T-cell (primary cell): Measurements from ENCODE around the gene WBP1L. TPM values are rescaled to one million over a fixed set of nuclear protein-coding genes. Genes with fewer than 3 reads are reported as not detected.

Source experiments
- ATAC-seq, 4 experiments: fragments of 200-7000 bp in 3 of 4; fragments of 150-1000 bp in 1 of 4; cut with Tn5 transposase; replicated peaks in 1 of 4; 1 replicate in 3 of 4; 2 replicates in 1 of 4; pipeline ENCODE4 v1.10.0; 2021; ENCODE audit warnings: moderate library complexity in 3 of 4, mild to moderate bottlenecking in 2 of 4, moderate number of reproducible peaks in 1 of 4
- CTCF ChIA-PET, 2 donors: fragments of 300-600 bp; sonication (Branson Sonifier 250); formaldehyde crosslinking; loops; one replicate each; lab custom pipeline; 2022; ENCODE audit warnings: antibody characterized with exemption in 2 of 2; lab: Charles Lee
- POLR2A ChIA-PET, 2 donors: fragments of 300-600 bp; sonication (Branson Sonifier 250); formaldehyde crosslinking; loops; one replicate each; lab custom pipeline; 2022; ENCODE audit warnings: antibody characterized with exemption in 2 of 2; lab: Charles Lee
- DNase-seq, 35 experiments: peaks; one replicate each; pipeline versions ENCODE4 v3.0.0 to v3.0.0-alpha.2; 2013 to 2023
- H3K27ac ChIP-seq: one replicate; pipeline ENCODE4 v1.5.1; 2013; ENCODE audit warnings: low read length
- H3K27me3 ChIP-seq, 2 experiments: replicated peaks in 1 of 2; 1 replicate in 1 of 2; 2 replicates in 1 of 2; pipeline versions ENCODE4 v1.6.1 to v1.7.0; 2013; ENCODE audit warnings: low read length in 1 of 2, mixed read lengths in 1 of 2; ENCODE audit not compliant: control insufficient read depth in 2 of 2, insufficient read depth in 2 of 2; ENCODE audit errors: extremely low read depth in 1 of 2
- H3K36me3 ChIP-seq, 2 donors: 1 replicate in 1 of 2; 2 replicates in 1 of 2; pipeline versions ENCODE4 v1.6.1 to v1.7.0; 2013; ENCODE audit warnings: low read length in 1 of 2; ENCODE audit not compliant: control insufficient read depth in 2 of 2, insufficient read depth in 1 of 2; ENCODE audit errors: extremely low read depth in 1 of 2
- H3K4me1 ChIP-seq, 2 experiments: 1 replicate in 1 of 2; 2 replicates in 1 of 2; pipeline versions ENCODE4 v1.6.1 to v1.7.0; 2013; ENCODE audit warnings: low read length in 2 of 2, mixed read lengths in 1 of 2; ENCODE audit not compliant: insufficient read depth in 2 of 2, control insufficient read depth in 1 of 2; ENCODE audit errors: extremely low read depth in 1 of 2
- H3K4me3 ChIP-seq, 2 donors: 1 replicate in 1 of 2; 2 replicates in 1 of 2; pipeline versions ENCODE4 v1.5.1 to v1.7.0; 2013; ENCODE audit warnings: mild to moderate bottlenecking in 2 of 2, low read length in 1 of 2, moderate library complexity in 1 of 2; ENCODE audit not compliant: control insufficient read depth in 1 of 2; ENCODE audit errors: extremely low read depth in 1 of 2
- H3K9me3 ChIP-seq: 2 replicates; pipeline ENCODE4 v1.7.0; 2013
- H3K27ac Mint-ChIP-seq, 2 donors: one replicate each; pipeline ENCODE4 v1.8.0; 2020 to 2021; ENCODE audit warnings: mild to moderate bottlenecking in 2 of 2, mixed read lengths in 2 of 2
- H3K27me3 Mint-ChIP-seq, 2 donors: one replicate each; pipeline ENCODE4 v1.8.0; 2021 to 2022; ENCODE audit warnings: mixed read lengths in 2 of 2
- H3K36me3 Mint-ChIP-seq: one replicate; pipeline ENCODE4 v1.8.0; 2021; ENCODE audit warnings: mixed read lengths
- H3K4me1 Mint-ChIP-seq, 3 donors: one replicate each; pipeline ENCODE4 v1.8.0; 2020 to 2022; ENCODE audit warnings: mixed read lengths in 3 of 3, mild to moderate bottlenecking in 1 of 3
- H3K4me3 Mint-ChIP-seq, 3 donors: one replicate each; pipeline ENCODE4 v1.8.0; 2020 to 2022; ENCODE audit warnings: mild to moderate bottlenecking in 3 of 3, mixed read lengths in 3 of 3, moderate library complexity in 3 of 3
- H3K9me3 Mint-ChIP-seq, 3 donors: one replicate each; pipeline ENCODE4 v1.8.0; 2020 to 2022; ENCODE audit warnings: mixed read lengths in 3 of 3
- WGBS: methylation state at CpG from one replicate; pipeline ENCODE4 v1.1.5; 2013; ENCODE audit warnings: missing lambda C conversion rate; ENCODE audit not compliant: insufficient coverage; 5-methylcytosine and 5-hydroxymethylcytosine counted together
- total RNA-seq, 35 experiments: library from RNA in 6 of 35; stranded (reverse) in 6 of 35; fragments of 120-200 nt in 1 of 35; gene quantifications; one replicate each; pipeline versions ENCODE4 v1.2.1 to v1.2.4 and lab custom pipeline; 2013 to 2026

Gene WBP1L
- total RNA-seq, 5 donors from 2014 or later (not counting 1 experiment from before 2014, with no cell fraction given): 20.0 to 38.5 (median 33.0) TPM

GRCh38 chr10:102764470-102765161 is 20.9 kb downstream of the WBP1L start:
- ATAC-seq (no peak), DNase-seq (no peak)
- no peaks in the 10 kb centered on the region for H3K27me3 Mint-ChIP-seq
- peaks cover 0 to 8% of the 10 kb centered on the region in 2 experiments for H3K4me1 ChIP-seq
- ChIA-PET POLR2A (interaction anchor here in 1 of 2 donors (1.2 kb wide), 1 partner anchor 28 kb away, joined by 4 read pairs; no protein-coding TSS in a partner anchor), CTCF (interaction anchor here in 1 of 2 donors (1.0 kb wide), 1 partner anchor 11 kb away, joined by 3 read pairs; no protein-coding TSS in a partner anchor)
- peaks cover 0 to 6% of the 10 kb centered on the region in 2 donors for H3K36me3 ChIP-seq
- no peaks in the 10 kb centered on the region for H3K27me3 ChIP-seq
- H3K36me3 Mint-ChIP-seq: peaks cover 47% of the 10 kb centered on the region
- H3K9me3 Mint-ChIP-seq: no peaks in the 10 kb centered on the region
- H3K27ac Mint-ChIP-seq: no peak overlapping the region
- WGBS: 86% methylated on average over 2 of the region's 6 CpGs
- no peaks in the 10 kb centered on the region for H3K9me3 ChIP-seq
- H3K4me3 Mint-ChIP-seq: no peak overlapping the region
- peaks cover 37 to 48% (median 42%) of the 10 kb centered on the region in 3 donors for H3K4me1 Mint-ChIP-seq
- no peak overlapping the region for H3K4me3 ChIP-seq
- no peak overlapping the region for H3K27ac ChIP-seq

- peaks cover 41% of the 10 kb centered on the region for H3K36me3 Mint-ChIP-seq
- H3K9me3 Mint-ChIP-seq: no peaks in the 10 kb centered on the region
- Histone ChIP-seq H3K36me3 (peaks cover 0 to 6% of the 10 kb centered on the region in 2 donors), H3K27ac (no peak overlapping the region), H3K27me3 (no peaks in the 10 kb centered on the region), H3K4me1 (peaks cover 0 to 8% of the 10 kb centered on the region in 2 experiments), H3K4me3 (no peak overlapping the region), H3K9me3 (no peaks in the 10 kb centered on the region)
- WGBS: no CpG with 5 or more reads among the region's 7 CpGs
- ChIA-PET CTCF (no interaction called here), POLR2A (interaction anchor here in 1 of 2 donors (1.2 kb wide), 1 partner anchor 29 kb away, joined by 4 read pairs; no protein-coding TSS in a partner anchor)
- no peak for DNase-seq
- H3K27ac Mint-ChIP-seq: no peak overlapping the region
- H3K4me3 Mint-ChIP-seq: no peak overlapping the region
- no peak for ATAC-seq
- H3K4me1 Mint-ChIP-seq: peaks cover 37 to 53% (median 43%) of the 10 kb centered on the region in 3 donors
- H3K27me3 Mint-ChIP-seq: no peaks in the 10 kb centered on the region
These were observed 21.6 kb downstream of the WBP1L start for GRCh38 chr10:102765336-102765735.

GRCh38 chr10:102767428-102768160 is 23.8 kb downstream of the WBP1L start:
- Histone ChIP-seq H3K4me3 (no peak overlapping the region), H3K27ac (no peak overlapping the region), H3K4me1 (peaks cover 0 to 8% of the 10 kb centered on the region in 2 experiments), H3K9me3 (no peaks in the 10 kb centered on the region), H3K27me3 (no peaks in the 10 kb centered on the region), H3K36me3 (peaks cover 0 to 6% of the 10 kb centered on the region in 2 donors)
- WGBS: 96% methylated on average over 3 of the region's 9 CpGs
- no peaks in the 10 kb centered on the region for H3K9me3 Mint-ChIP-seq
- H3K27me3 Mint-ChIP-seq: no peaks in the 10 kb centered on the region
- H3K4me3 Mint-ChIP-seq: no peak overlapping the region
- peaks cover 35% of the 10 kb centered on the region for H3K36me3 Mint-ChIP-seq
- H3K4me1 Mint-ChIP-seq: peaks cover 42 to 56% (median 45%) of the 10 kb centered on the region in 3 donors
- POLR2A ChIA-PET: no interaction called here
- CTCF ChIA-PET: interaction anchor here in 1 of 2 donors (0.7 kb wide), 1 partner anchor 1110 kb away, joined by 3 read pairs; no protein-coding TSS in a partner anchor
- ATAC-seq: no peak
- no peak overlapping the region for H3K27ac Mint-ChIP-seq
- DNase-seq: no peak

GRCh38 chr10:102769375-102770107 is 25.8 kb downstream of the WBP1L start:
- 75% methylated on average over 2 of the region's 7 CpGs for WGBS
- Histone ChIP-seq H3K36me3 (peaks cover 0 to 6% of the 10 kb centered on the region in 2 donors), H3K9me3 (no peaks in the 10 kb centered on the region), H3K27me3 (no peaks in the 10 kb centered on the region), H3K4me3 (no peak overlapping the region), H3K27ac (no peak overlapping the region), H3K4me1 (peaks cover 0 to 15% of the 10 kb centered on the region in 2 experiments)
- Mint-ChIP-seq H3K4me3 (no peak overlapping the region), H3K9me3 (no peaks in the 10 kb centered on the region), H3K27me3 (no peaks in the 10 kb centered on the region), H3K4me1 (peaks cover 54 to 65% (median 61%) of the 10 kb centered on the region in 3 donors), H3K36me3 (peaks cover 24% of the 10 kb centered on the region), H3K27ac (no peak overlapping the region)
- ATAC-seq (no peak), DNase-seq (no peak)
- POLR2A ChIA-PET: interaction anchor here in 1 of 2 donors (0.6 kb wide), 2 partner anchors 12 to 15 kb away, joined by 3 read pairs; no protein-coding TSS in a partner anchor
- CTCF ChIA-PET: no interaction called here

GRCh38 chr10:102770108-102770482 is 26.3 kb downstream of the WBP1L start:
- no peaks in the 10 kb centered on the region for H3K27me3 Mint-ChIP-seq
- no peak overlapping the region for H3K4me3 Mint-ChIP-seq
- Histone ChIP-seq H3K27me3 (no peaks in the 10 kb centered on the region), H3K36me3 (peaks cover 0 to 7% of the 10 kb centered on the region in 2 donors), H3K27ac (no peak overlapping the region), H3K4me3 (no peak overlapping the region), H3K9me3 (no peaks in the 10 kb centered on the region), H3K4me1 (peaks cover 0 to 19% of the 10 kb centered on the region in 2 experiments)
- POLR2A ChIA-PET: no interaction called here
- WGBS: 67% methylated on average over 2 of the region's 3 CpGs
- ATAC-seq (no peak), DNase-seq (no peak)
- no peaks in the 10 kb centered on the region for H3K9me3 Mint-ChIP-seq
- H3K4me1 Mint-ChIP-seq: peaks cover 57 to 63% (median 63%) of the 10 kb centered on the region in 3 donors
- CTCF ChIA-PET: no interaction called here
- no peak overlapping the region for H3K27ac Mint-ChIP-seq
- H3K36me3 Mint-ChIP-seq: peaks cover 18% of the 10 kb centered on the region

- no peak for ATAC-seq
- no peaks in the 10 kb centered on the region for H3K9me3 ChIP-seq
These were observed 27.0 kb downstream of the WBP1L start for GRCh38 chr10:102770792-102771191.

More at GRCh38 chr10:102770792-102771191, 27.0 kb downstream of the WBP1L start:
- Mint-ChIP-seq H3K4me3 (no peak overlapping the region), H3K9me3 (no peaks in the 10 kb centered on the region), H3K4me1 (peaks cover 58 to 64% (median 63%) of the 10 kb centered on the region in 3 donors), H3K27me3 (no peaks in the 10 kb centered on the region), H3K36me3 (peaks cover 14% of the 10 kb centered on the region), H3K27ac (no peak overlapping the region)
- H3K27me3 ChIP-seq: no peaks in the 10 kb centered on the region
- 100% methylated on average over 1 of the region's 1 CpG for WGBS
- no peak overlapping the region for H3K4me3 ChIP-seq
- POLR2A ChIA-PET: no interaction called here
- peaks cover 0 to 3% of the 10 kb centered on the region in 2 donors for H3K36me3 ChIP-seq
- no peak overlapping the region for H3K27ac ChIP-seq
- DNase-seq: no peak
- CTCF ChIA-PET: interaction anchor here in 1 of 2 donors (0.6 kb wide), 1 partner anchor 51 kb away, joined by 3 read pairs; no protein-coding TSS in a partner anchor
- peaks cover 2 to 26% of the 10 kb centered on the region in 2 experiments for H3K4me1 ChIP-seq
